Measurements from ENCODE around the gene SLC16A10. TPM values are rescaled to one million over a fixed set of nuclear protein-coding genes. Genes with fewer than 3 reads are reported as not detected.

SLC16A10 gene
- total and polyA plus RNA-seq, 7 donors, result under 0.01 to 1.2 (median 0.83) TPM

- Histone ChIP-seq H3K36me3 (no peaks in the 10 kb centered on the region), H3K27ac (no peak overlapping the region), H3K27me3 (no peaks in the 10 kb centered on the region), H3K4me1 (peaks cover 0 to 10% (median 7%) of the 10 kb centered on the region in 4 donors), H3K4me3 (no peak overlapping the region), H3K9me3 (no peaks in the 10 kb centered on the region)
- WGBS, 2 donors, result 93 to 95% methylated on average over 2 of the region's 2 CpGs
- DNase-seq, result no peak
- intact Hi-C loops (cut with DNase I), result no loop called here
- TF ChIP-seq POLR2AphosphoS5 (IDR thresholded peaks at IDR 0.05) (no peak), EP300 (IDR thresholded peaks at IDR 0.05) (no peak), POLR2A (IDR thresholded peaks at IDR 0.05) (no peak)
- TF ChIP-seq, protein P1, sequence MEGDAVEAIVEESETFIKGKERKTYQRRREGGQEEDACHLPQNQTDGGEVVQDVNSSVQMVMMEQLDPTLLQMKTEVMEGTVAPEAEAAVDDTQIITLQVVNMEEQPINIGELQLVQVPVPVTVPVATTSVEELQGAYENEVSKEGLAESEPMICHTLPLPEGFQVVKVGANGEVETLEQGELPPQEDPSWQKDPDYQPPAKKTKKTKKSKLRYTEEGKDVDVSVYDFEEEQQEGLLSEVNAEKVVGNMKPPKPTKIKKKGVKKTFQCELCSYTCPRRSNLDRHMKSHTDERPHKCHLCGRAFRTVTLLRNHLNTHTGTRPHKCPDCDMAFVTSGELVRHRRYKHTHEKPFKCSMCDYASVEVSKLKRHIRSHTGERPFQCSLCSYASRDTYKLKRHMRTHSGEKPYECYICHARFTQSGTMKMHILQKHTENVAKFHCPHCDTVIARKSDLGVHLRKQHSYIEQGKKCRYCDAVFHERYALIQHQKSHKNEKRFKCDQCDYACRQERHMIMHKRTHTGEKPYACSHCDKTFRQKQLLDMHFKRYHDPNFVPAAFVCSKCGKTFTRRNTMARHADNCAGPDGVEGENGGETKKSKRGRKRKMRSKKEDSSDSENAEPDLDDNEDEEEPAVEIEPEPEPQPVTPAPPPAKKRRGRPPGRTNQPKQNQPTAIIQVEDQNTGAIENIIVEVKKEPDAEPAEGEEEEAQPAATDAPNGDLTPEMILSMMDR (IDR thresholded peaks at IDR 0.05), result no peak
These were observed 14.4 kb upstream of the SLC16A10 start for GRCh38 chr6:111072801-111073360.

DNA sequence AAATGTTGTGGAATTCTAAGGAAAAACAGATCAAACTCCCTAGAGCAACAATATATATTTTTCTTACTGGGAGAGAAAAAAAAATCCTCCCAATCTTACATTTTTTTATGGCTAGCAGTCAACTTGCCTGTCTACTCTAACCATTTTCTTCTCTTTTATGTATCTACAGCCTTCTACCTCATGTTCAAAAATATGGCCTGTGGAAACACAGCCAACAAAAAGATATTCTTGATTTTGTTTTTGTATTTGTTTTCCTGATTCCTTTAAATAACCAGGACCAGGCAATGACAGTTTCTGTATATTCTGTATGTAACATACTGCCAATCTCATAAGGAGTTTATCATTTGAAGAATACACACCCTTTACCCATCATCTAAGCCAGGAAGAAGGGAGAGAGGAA, 13.0 kb upstream of the SLC16A10 start:
- no peaks in the 10 kb centered on the region for H3K36me3 ChIP-seq
- no peak for DNase-seq
- no peak overlapping the region for H3K27ac ChIP-seq
- H3K4me3 ChIP-seq, result no peak overlapping the region
- intact Hi-C loops (cut with DNase I), result no loop called here
- no peaks in the 10 kb centered on the region for H3K27me3 ChIP-seq
- TF ChIP-seq, protein P1 (IDR thresholded peaks at IDR 0.05), result no peak
- TF ChIP-seq POLR2A (IDR thresholded peaks at IDR 0.05) (no peak), EP300 (IDR thresholded peaks at IDR 0.05) (no peak), POLR2AphosphoS5 (IDR thresholded peaks at IDR 0.05) (no peak)
- peaks cover 0 to 10% (median 7%) of the 10 kb centered on the region in 4 donors for H3K4me1 ChIP-seq
- no peaks in the 10 kb centered on the region for H3K9me3 ChIP-seq

- WGBS, 2 donors, result 73 to 75% methylated on average over 5 of the region's 5 CpGs
- Histone ChIP-seq H3K27ac (no peak overlapping the region), H3K36me3 (no peaks in the 10 kb centered on the region), H3K4me1 (no peaks in the 10 kb centered on the region), H3K27me3 (no peaks in the 10 kb centered on the region), H3K4me3 (no peak overlapping the region), H3K9me3 (no peaks in the 10 kb centered on the region)
- TF ChIP-seq POLR2AphosphoS5 (IDR thresholded peaks at IDR 0.05) (peak in 1 of 4 donors; percentile 13), EP300 (IDR thresholded peaks at IDR 0.05) (no peak), POLR2A (IDR thresholded peaks at IDR 0.05) (no peak)
- TF ChIP-seq, protein P1 (IDR thresholded peaks at IDR 0.05), result no peak
- intact Hi-C loops (cut with DNase I), result no loop called here
- DNase-seq, result no peak
These were observed 11.1 kb upstream of the SLC16A10 start for GRCh38 chr6:111076024-111076695.

- no peaks in the 10 kb centered on the region for H3K9me3 ChIP-seq
- TF ChIP-seq, protein P1 (IDR thresholded peaks at IDR 0.05), result no peak
- TF ChIP-seq EP300 (IDR thresholded peaks at IDR 0.05) (no peak), POLR2A (IDR thresholded peaks at IDR 0.05) (no peak), POLR2AphosphoS5 (IDR thresholded peaks at IDR 0.05) (no peak)
- H3K27ac ChIP-seq, result no peak overlapping the region
- H3K4me3 ChIP-seq, result no peak overlapping the region
- no peaks in the 10 kb centered on the region for H3K4me1 ChIP-seq
- intact Hi-C loops (cut with DNase I), result no loop called here
- no peaks in the 10 kb centered on the region for H3K36me3 ChIP-seq
- peaks cover 0 to 21% (median 9%) of the 10 kb centered on the region in 3 donors for H3K27me3 ChIP-seq
- 10 to 53% methylated on average over 5 of the region's 5 CpGs for WGBS, 2 donors
- no peak for DNase-seq
These were observed 6.6 kb upstream of the SLC16A10 start for GRCh38 chr6:111080698-111081097.

Measured in sigmoid colon (tissue), 7 donors.